Measurements from ENCODE around the gene DGKI.

DGKI gene

DNA sequence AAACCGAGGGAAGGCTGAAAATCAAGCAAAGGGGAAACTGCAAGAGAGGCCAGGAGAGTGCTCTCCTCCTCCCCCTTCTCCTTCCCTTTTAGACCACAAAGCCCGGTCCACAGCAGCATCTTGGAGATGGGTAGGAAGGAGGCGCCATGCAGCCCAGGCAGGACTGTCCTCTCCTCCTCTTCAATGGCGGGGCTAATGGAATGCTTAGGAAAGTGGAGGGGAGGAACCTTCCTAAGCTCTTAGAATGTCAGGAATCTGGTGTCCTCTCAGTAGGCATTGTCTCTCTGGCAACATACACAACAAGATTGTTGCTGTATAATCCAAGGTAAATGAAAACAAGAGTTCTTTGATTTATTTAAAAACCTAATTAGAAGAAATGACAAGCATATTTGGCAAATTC, 185.1 kb downstream of the DGKI start:
- no peak for TF ChIP-seq EZH2phosphoT487 (IDR thresholded peaks at IDR 0.05; ENCODE audit: low read depth)
- TF ChIP-seq, protein P1, sequence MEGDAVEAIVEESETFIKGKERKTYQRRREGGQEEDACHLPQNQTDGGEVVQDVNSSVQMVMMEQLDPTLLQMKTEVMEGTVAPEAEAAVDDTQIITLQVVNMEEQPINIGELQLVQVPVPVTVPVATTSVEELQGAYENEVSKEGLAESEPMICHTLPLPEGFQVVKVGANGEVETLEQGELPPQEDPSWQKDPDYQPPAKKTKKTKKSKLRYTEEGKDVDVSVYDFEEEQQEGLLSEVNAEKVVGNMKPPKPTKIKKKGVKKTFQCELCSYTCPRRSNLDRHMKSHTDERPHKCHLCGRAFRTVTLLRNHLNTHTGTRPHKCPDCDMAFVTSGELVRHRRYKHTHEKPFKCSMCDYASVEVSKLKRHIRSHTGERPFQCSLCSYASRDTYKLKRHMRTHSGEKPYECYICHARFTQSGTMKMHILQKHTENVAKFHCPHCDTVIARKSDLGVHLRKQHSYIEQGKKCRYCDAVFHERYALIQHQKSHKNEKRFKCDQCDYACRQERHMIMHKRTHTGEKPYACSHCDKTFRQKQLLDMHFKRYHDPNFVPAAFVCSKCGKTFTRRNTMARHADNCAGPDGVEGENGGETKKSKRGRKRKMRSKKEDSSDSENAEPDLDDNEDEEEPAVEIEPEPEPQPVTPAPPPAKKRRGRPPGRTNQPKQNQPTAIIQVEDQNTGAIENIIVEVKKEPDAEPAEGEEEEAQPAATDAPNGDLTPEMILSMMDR (IDR thresholded peaks at IDR 0.05; ENCODE audit: low read depth, low read length) = no peak

GRCh38 chr7:137658190-137658900, 188.4 kb downstream of the DGKI start:
- no peak overlapping the region for H3K9ac ChIP-seq (ENCODE audit: low read length)
- no peaks in the 10 kb centered on the region for H4K20me1 ChIP-seq (ENCODE audit: insufficient read depth, low read length)
- no peak for TF ChIP-seq EZH2phosphoT487 (IDR thresholded peaks at IDR 0.05; ENCODE audit: low read depth)
- TF ChIP-seq, protein P1 (IDR thresholded peaks at IDR 0.05; ENCODE audit: low read depth, low read length) = no peak
- no peaks in the 10 kb centered on the region for H3K79me2 ChIP-seq (ENCODE audit: low read length)
- no peak overlapping the region for H2AFZ ChIP-seq (ENCODE audit: low read depth, low read length)
- peaks cover 19% of the 10 kb centered on the region for H3K4me1 ChIP-seq (ENCODE audit: low read length)
- H3K27me3 ChIP-seq (ENCODE audit: low read depth, low read length) = no peaks in the 10 kb centered on the region
- no peak overlapping the region for H3K27ac ChIP-seq (ENCODE audit: low read length)
- no peak overlapping the region for H3K4me3 ChIP-seq (ENCODE audit: low read length)
- no peaks in the 10 kb centered on the region for H3K9me3 ChIP-seq (ENCODE audit: insufficient read depth, low read length)
- no peaks in the 10 kb centered on the region for H3K36me3 ChIP-seq (replicated peaks; ENCODE audit: low read depth, low read length)
- H3K4me2 ChIP-seq (ENCODE audit: low read length) = no peak overlapping the region

More for the DNA sequence above, 185.1 kb downstream of the DGKI start:
- no peaks in the 10 kb centered on the region for H3K36me3 ChIP-seq (replicated peaks; ENCODE audit: low read depth, low read length)
- no peak overlapping the region for H3K27ac ChIP-seq (ENCODE audit: low read length)
- no peaks in the 10 kb centered on the region for H4K20me1 ChIP-seq (ENCODE audit: insufficient read depth, low read length)
- H3K9me3 ChIP-seq (ENCODE audit: insufficient read depth, low read length) = no peaks in the 10 kb centered on the region
- H3K27me3 ChIP-seq (ENCODE audit: low read depth, low read length) = no peaks in the 10 kb centered on the region
- H3K79me2 ChIP-seq (ENCODE audit: low read length) = no peaks in the 10 kb centered on the region
- peaks cover 16% of the 10 kb centered on the region for H3K4me1 ChIP-seq (ENCODE audit: low read length)
- no peak overlapping the region for H3K4me3 ChIP-seq (ENCODE audit: low read length)
- no peak overlapping the region for H3K4me2 ChIP-seq (ENCODE audit: low read length)
- no peak overlapping the region for H3K9ac ChIP-seq (ENCODE audit: low read length)
- no peak overlapping the region for H2AFZ ChIP-seq (ENCODE audit: low read depth, low read length)

- no peak overlapping the region for H2AFZ ChIP-seq (ENCODE audit: low read depth, low read length)
- no peak overlapping the region for H3K27ac ChIP-seq (ENCODE audit: low read length)
- no peak overlapping the region for H3K4me3 ChIP-seq (ENCODE audit: low read length)
- H3K4me2 ChIP-seq (ENCODE audit: low read length) = no peak overlapping the region
- peaks cover 19% of the 10 kb centered on the region for H3K4me1 ChIP-seq (ENCODE audit: low read length)
- H3K9ac ChIP-seq (ENCODE audit: low read length) = no peak overlapping the region
- no peaks in the 10 kb centered on the region for H4K20me1 ChIP-seq (ENCODE audit: insufficient read depth, low read length)
- no peaks in the 10 kb centered on the region for H3K79me2 ChIP-seq (ENCODE audit: low read length)
- TF ChIP-seq, protein P1 (IDR thresholded peaks at IDR 0.05; ENCODE audit: low read depth, low read length) = no peak
- no peak for TF ChIP-seq EZH2phosphoT487 (IDR thresholded peaks at IDR 0.05; ENCODE audit: low read depth)
- H3K9me3 ChIP-seq (ENCODE audit: insufficient read depth, low read length) = no peaks in the 10 kb centered on the region
- no peaks in the 10 kb centered on the region for H3K27me3 ChIP-seq (ENCODE audit: low read depth, low read length)
- no peaks in the 10 kb centered on the region for H3K36me3 ChIP-seq (replicated peaks; ENCODE audit: low read depth, low read length)
Measured at GRCh38 chr7:137657476-137658189, 189.1 kb downstream of the DGKI start.

GRCh38 chr7:137656850-137657232, 189.9 kb downstream of the DGKI start:
- Histone ChIP-seq H3K27ac (ENCODE audit: low read length) (no peak overlapping the region), H3K9ac (ENCODE audit: low read length) (no peak overlapping the region), H3K79me2 (ENCODE audit: low read length) (no peaks in the 10 kb centered on the region), H3K4me1 (ENCODE audit: low read length) (peaks cover 19% of the 10 kb centered on the region), H3K36me3 (replicated peaks; ENCODE audit: low read depth, low read length) (no peaks in the 10 kb centered on the region), H3K9me3 (ENCODE audit: insufficient read depth, low read length) (no peaks in the 10 kb centered on the region), H3K27me3 (ENCODE audit: low read depth, low read length) (no peaks in the 10 kb centered on the region), H2AFZ (ENCODE audit: low read depth, low read length) (no peak overlapping the region), H4K20me1 (ENCODE audit: insufficient read depth, low read length) (no peaks in the 10 kb centered on the region), H3K4me2 (ENCODE audit: low read length) (0 out of 2 replicates have a peak overlapping the region, but pooled peaks have one; percentile 2), H3K4me3 (ENCODE audit: low read length) (no peak overlapping the region)
- TF ChIP-seq, protein P1 (IDR thresholded peaks at IDR 0.05; ENCODE audit: low read depth, low read length) = no peak
- TF ChIP-seq EZH2phosphoT487 (IDR thresholded peaks at IDR 0.05; ENCODE audit: low read depth) = no peak
